GM23248 (cell line): ENCODE measurements around the gene NDUFS1. TPM values are rescaled to one million over a fixed set of nuclear protein-coding genes. Genes with fewer than 3 reads are reported as not detected.

ENCODE experiments used
- DNase-seq: peaks from one replicate; pipeline ENCODE4 v3.0.0-alpha.2; 2015
- H2AFZ ChIP-seq: fragments of 200-600 bp; sonication (generic); 2 replicates; pipeline ENCODE4 v1.6.1; 2016; ENCODE audit warnings: antibody characterized with exemption
- H3F3A ChIP-seq: fragments of 200-600 bp; sonication (generic); 2 replicates; pipeline ENCODE4 v1.6.1; 2016; ENCODE audit warnings: mild to moderate bottlenecking, antibody characterized with exemption, mixed run types; ENCODE audit not compliant: insufficient read depth
- H3K27ac ChIP-seq: fragments of 200-600 bp; sonication (generic); 2 replicates; pipeline ENCODE4 v1.5.1; 2016; ENCODE audit warnings: mild to moderate bottlenecking
- H3K27me3 ChIP-seq: fragments of 200-600 bp; sonication (generic); replicated peaks from 2 replicates; pipeline ENCODE4 v1.6.1; 2016; ENCODE audit warnings: mild to moderate bottlenecking; ENCODE audit not compliant: insufficient read depth
- H3K36me3 ChIP-seq: fragments of 200-600 bp; sonication (generic); 2 replicates; pipeline ENCODE4 v1.6.1; 2016; ENCODE audit warnings: low read depth, mild to moderate bottlenecking
- H3K4me1 ChIP-seq: fragments of 200-600 bp; sonication (generic); 2 replicates; pipeline ENCODE4 v1.6.1; 2016; ENCODE audit warnings: mild to moderate bottlenecking; ENCODE audit not compliant: insufficient read depth
- H3K4me2 ChIP-seq: fragments of 200-600 bp; sonication (generic); one replicate; pipeline ENCODE4 v1.6.1; 2016; ENCODE audit warnings: mild to moderate bottlenecking; ENCODE audit not compliant: unreplicated experiment
- H3K4me3 ChIP-seq: fragments of 200-600 bp; sonication (generic); 2 replicates; pipeline ENCODE4 v1.5.1; 2016; ENCODE audit warnings: mild to moderate bottlenecking
- H3K79me2 ChIP-seq: fragments of 200-600 bp; sonication (generic); 2 replicates; pipeline ENCODE4 v1.6.1; 2016; ENCODE audit warnings: mild to moderate bottlenecking; ENCODE audit not compliant: insufficient read depth
- H3K9ac ChIP-seq: fragments of 200-600 bp; sonication (generic); 2 replicates; pipeline ENCODE4 v1.6.1; 2016; ENCODE audit warnings: mild to moderate bottlenecking
- H3K9me2 ChIP-seq: fragments of 200-600 bp; sonication (generic); 2 replicates; pipeline ENCODE4 v1.6.1; 2016; ENCODE audit warnings: mixed run types, mild to moderate bottlenecking, moderate library complexity; ENCODE audit not compliant: insufficient read depth
- H3K9me3 ChIP-seq: fragments of 200-600 bp; sonication (generic); one replicate; pipeline ENCODE4 v1.6.1; 2017; ENCODE audit warnings: low read depth
- H4K20me1 ChIP-seq: fragments of 200-600 bp; sonication (generic); 2 replicates; pipeline ENCODE4 v1.6.0; 2016; ENCODE audit not compliant: insufficient read depth
- EZH2 ChIP-seq: fragments of 200-600 bp; sonication (generic); IDR thresholded peaks from 2 replicates; pipeline ENCODE4 v1.6.1; 2018; ENCODE audit warnings: antibody characterized with exemption, mild to moderate bottlenecking; ENCODE audit not compliant: insufficient read depth, poor library complexity, severe bottlenecking
- EZH2phosphoT487 ChIP-seq: fragments of 200-600 bp; sonication (generic); IDR thresholded peaks from 2 replicates; pipeline ENCODE4 v1.6.1; 2018; ENCODE audit warnings: antibody characterized with exemption, moderate library complexity, mild to moderate bottlenecking, low read depth; ENCODE audit not compliant: insufficient read depth
- WGBS, 2 experiments: methylation state at CpG; one replicate each; pipeline ENCODE4 v1.1.6; 2015 to 2017; ENCODE audit warnings: low lambda C conversion rate in 2 of 2, low coverage in 1 of 2; ENCODE audit errors: missing lambda C conversion rate in 2 of 2; 5-methylcytosine and 5-hydroxymethylcytosine counted together
- in situ Hi-C: fragments of 300-500 bp; cut with MboI; formaldehyde crosslinking; loops from 2 replicates; pipeline ENCODE4 v1.15.0; 2020
- polyA plus RNA-seq: library from polyadenylated mRNA; unstranded; fragments of >200 nt; fragmentation: Nextera tagmentation; extraction: Ambion mirVana; gene quantifications from 2 replicates; pipeline ENCODE4 v1.2.1, GENCODE V29; 2016
- total RNA-seq: library from RNA; depleted of rRNA; stranded (reverse); fragments of >200 nt; shearing (Covaris generic); gene quantifications from 2 replicates; pipeline ENCODE4 v1.2.3, GENCODE V29; 2014

NDUFS1 gene
- total and polyA plus RNA-seq, 2 experiments from 2014 or later, result 52.0 to 77.0 TPM

GRCh38 chr2:206203331-206203730 is 44.1 kb upstream of the NDUFS1 start:
- Histone ChIP-seq H3K27ac (no peak overlapping the region), H3K9me2 (no peaks in the 10 kb centered on the region), H2AFZ (no peak overlapping the region), H3K36me3 (no peaks in the 10 kb centered on the region), H3K9ac (no peak overlapping the region), H3K4me3 (no peak overlapping the region), H3K79me2 (no peaks in the 10 kb centered on the region), H3K4me1 (peaks cover 8% of the 10 kb centered on the region; the same call in 1 of the 2 replicates), H3F3A (peaks cover 4% of the 10 kb centered on the region; the same call in 1 of the 2 replicates), H3K4me2 (no peak overlapping the region), H3K27me3 (no peaks in the 10 kb centered on the region), H3K9me3 (no peaks in the 10 kb centered on the region), H4K20me1 (no peaks in the 10 kb centered on the region)
- in situ Hi-C loops, result no loop called here
- TF ChIP-seq EZH2 (no peak), EZH2phosphoT487 (no peak)
- WGBS, 2 experiments, result 90 to 96% methylated on average over 17 of the region's 17 CpGs
- no peak for DNase-seq

- no peak for DNase-seq
- in situ Hi-C loops, result no loop called here
- Histone ChIP-seq H3K4me2 (no peak overlapping the region), H3F3A (peaks cover 6% of the 10 kb centered on the region; the same call in 1 of the 2 replicates), H3K9me3 (no peaks in the 10 kb centered on the region), H3K27ac (no peak overlapping the region), H3K79me2 (no peaks in the 10 kb centered on the region), H3K36me3 (no peaks in the 10 kb centered on the region), H3K9me2 (no peaks in the 10 kb centered on the region), H3K4me3 (no peak overlapping the region), H4K20me1 (no peaks in the 10 kb centered on the region), H3K9ac (no peak overlapping the region), H3K4me1 (peaks cover 11% of the 10 kb centered on the region; the same call in 1 of the 2 replicates), H3K27me3 (no peaks in the 10 kb centered on the region), H2AFZ (no peak overlapping the region)
- WGBS, 2 experiments, result 95 to 99% methylated on average over 13 to 16 of the region's 16 CpGs
- TF ChIP-seq EZH2phosphoT487 (no peak), EZH2 (no peak)
Measured at GRCh38 chr2:206202446-206202845, 43.2 kb upstream of the NDUFS1 start.

- no peak overlapping the region for H3K27ac ChIP-seq
- peaks cover 11% of the 10 kb centered on the region; the same call in 1 of the 2 replicates for H3K4me1 ChIP-seq
- no peak overlapping the region for H3K4me2 ChIP-seq
- H3K79me2 ChIP-seq, result no peaks in the 10 kb centered on the region
- H3K4me3 ChIP-seq, result no peak overlapping the region
- no peaks in the 10 kb centered on the region for H3K9me2 ChIP-seq
- no peaks in the 10 kb centered on the region for H3K36me3 ChIP-seq
- DNase-seq, result no peak
- H2AFZ ChIP-seq, result no peak overlapping the region
- peaks cover 6% of the 10 kb centered on the region; the same call in 1 of the 2 replicates for H3F3A ChIP-seq
- no peak overlapping the region for H3K9ac ChIP-seq
- WGBS, 2 experiments, result 89 to 93% methylated on average over 5 of the region's 5 CpGs
- no peaks in the 10 kb centered on the region for H3K9me3 ChIP-seq
- TF ChIP-seq EZH2 (no peak), EZH2phosphoT487 (no peak)
- no peaks in the 10 kb centered on the region for H3K27me3 ChIP-seq
- in situ Hi-C loops, result no loop called here
- no peaks in the 10 kb centered on the region for H4K20me1 ChIP-seq
Measured at GRCh38 chr2:206201075-206201848, 42.0 kb upstream of the NDUFS1 start.

- Histone ChIP-seq H3K4me2 (peak overlapping the region; percentile 55), H3K4me1 (peaks cover 11% of the 10 kb centered on the region; the same call in 1 of the 2 replicates), H4K20me1 (no peaks in the 10 kb centered on the region), H3F3A (peaks cover 6% of the 10 kb centered on the region; the same call in 1 of the 2 replicates), H2AFZ (no peak overlapping the region), H3K27ac (no peak overlapping the region), H3K9ac (no peak overlapping the region), H3K9me2 (no peaks in the 10 kb centered on the region), H3K9me3 (no peaks in the 10 kb centered on the region), H3K79me2 (no peaks in the 10 kb centered on the region), H3K27me3 (no peaks in the 10 kb centered on the region), H3K4me3 (no peak overlapping the region), H3K36me3 (no peaks in the 10 kb centered on the region)
- TF ChIP-seq EZH2 (no peak), EZH2phosphoT487 (no peak)
- WGBS, 2 experiments, result 0% methylated on average over 1 of the region's 1 CpG
- in situ Hi-C loops, result no loop called here
- DNase-seq, result peak; percentile 74
Measured at GRCh38 chr2:206198677-206199076, 39.4 kb upstream of the NDUFS1 start.
